Measurements from ENCODE around the gene TMEM201.
"Not testable (repeated sequence)": the region's sequence is repeated elsewhere in the genome, so short reads cannot be mapped to it uniquely, and the experiment has no call there.

The TMEM201 gene

DNA sequence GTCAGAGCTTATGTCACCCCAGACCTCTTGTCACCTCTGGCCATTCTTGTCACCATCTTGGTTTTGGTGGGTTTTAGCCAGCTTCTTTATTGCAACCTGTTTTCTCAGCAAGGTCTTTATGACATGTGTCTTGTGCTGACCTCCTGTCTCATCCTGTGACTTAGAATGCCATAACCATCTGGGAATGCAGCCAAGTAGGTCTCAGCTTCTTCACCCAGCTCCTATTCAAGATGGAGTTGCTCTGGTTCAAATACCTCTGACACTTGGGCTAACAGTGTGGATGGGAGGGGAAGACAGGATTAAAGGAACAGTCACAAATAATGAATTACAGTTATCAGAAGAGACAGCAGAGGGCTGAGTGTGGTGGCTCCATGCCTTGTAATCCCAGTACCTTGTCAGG lies 32.3 kb downstream of the TMEM201 start:
- peak; percentile 23 for DNase-seq (ENCODE audit: low read depth)

DNA sequence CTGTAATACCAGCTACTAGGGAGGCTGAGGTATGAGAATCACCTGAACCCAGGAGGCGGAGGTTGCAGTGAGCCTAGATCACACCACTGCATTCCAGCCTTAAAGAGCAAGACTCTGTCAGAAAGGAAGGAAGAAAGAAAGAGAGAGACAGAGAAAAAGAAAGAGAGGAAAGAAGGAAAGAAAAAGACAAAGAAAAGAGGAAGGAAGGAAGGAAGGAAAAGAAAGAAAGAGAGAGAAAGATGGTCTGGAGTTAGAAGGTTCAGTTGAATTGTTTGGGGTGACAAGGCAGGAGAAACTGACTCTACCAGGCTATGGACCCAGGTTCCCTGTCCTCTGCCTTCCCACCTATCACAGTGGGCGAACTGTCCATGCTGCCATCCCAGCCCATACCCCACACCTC lies 35.4 kb downstream of the TMEM201 start:
- no peak for DNase-seq (ENCODE audit: low read depth)

DNA sequence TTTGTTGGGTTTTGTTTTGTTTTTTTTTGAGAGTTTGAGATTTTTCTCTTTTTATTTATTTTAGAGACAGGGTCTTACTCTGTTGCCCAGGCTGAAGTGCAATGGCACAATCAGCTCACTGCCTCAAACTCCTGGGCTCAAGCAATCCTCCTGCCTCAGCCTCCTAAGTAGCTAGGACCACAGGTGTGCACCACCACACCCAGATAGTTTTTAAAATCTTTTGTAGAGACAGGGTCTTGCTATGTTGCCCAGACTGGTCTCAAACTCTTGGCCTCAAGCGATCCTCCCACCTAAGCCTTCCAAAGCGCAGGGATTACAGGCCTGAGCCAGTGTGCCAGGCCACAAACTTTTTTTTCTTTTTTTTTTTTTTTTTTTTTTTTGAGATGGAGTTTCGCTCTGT lies 36.3 kb downstream of the TMEM201 start:
- not testable (repeated sequence) for DNase-seq (ENCODE audit: low read depth)

DNA sequence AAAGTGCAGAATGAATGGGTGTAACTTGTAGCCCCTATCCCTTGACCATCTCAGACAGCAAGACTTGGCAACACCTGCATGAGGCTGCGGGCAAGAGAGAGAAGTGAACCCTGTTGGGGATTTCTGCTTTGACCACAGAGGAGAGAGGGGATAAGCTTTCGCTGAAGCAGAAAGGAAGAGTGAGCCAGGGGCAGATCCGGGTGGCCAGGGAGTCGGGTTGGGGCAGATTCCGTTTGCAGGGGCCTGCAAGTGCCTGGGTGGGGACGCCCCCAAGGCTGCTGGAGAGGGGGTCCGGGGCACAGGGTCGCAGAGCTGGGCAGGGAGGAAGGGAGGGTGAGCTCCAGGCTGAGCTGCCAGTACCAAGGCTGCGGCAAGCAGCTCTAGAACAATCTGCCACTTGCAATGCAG lies 37.5 kb downstream of the TMEM201 start:
- no peak for DNase-seq (ENCODE audit: low read depth)

DNA sequence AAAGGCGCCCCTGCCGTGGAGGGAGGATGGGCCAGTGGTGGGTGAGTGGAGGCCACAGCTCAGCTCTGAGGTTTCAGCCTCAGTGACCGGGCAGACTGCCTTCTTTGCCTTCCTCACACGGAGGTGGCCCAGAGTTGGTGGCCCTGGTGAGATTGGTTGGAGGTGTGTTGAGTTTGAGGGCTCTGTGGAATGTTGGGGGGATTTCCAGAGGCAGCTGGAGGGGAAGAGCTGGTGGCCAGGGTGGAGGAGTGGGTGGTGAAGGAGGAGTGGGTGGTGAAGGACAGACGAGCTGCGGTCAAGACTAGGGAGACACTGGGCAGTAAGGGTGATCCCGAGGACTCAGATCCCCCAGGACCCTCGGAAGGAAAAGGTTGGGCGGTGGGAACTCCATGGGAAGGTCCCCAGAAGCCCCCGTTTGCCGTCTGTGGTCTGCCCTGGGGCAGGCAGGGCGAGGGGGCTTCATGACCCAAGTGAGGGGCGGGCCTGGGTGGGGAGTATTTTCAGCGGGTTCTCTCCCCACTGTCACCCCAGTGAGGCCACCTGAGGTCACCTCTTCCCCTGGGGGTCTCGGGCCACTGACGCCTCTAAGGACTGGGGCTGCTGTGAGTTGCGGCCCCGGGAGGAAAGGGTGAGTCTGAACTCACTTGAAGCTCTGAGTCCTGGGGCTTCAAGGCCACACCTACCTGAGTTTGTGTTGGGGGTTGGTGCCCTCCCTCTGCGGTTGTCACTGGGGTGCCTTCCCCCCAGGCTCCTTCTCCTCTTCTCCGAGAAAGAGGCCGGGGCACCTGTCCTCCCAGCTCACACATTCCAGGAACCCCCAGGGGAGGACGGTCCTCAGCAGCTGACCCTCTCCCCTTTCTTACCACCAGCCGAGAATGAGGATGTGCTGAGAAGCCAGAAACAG lies 40.1 kb downstream of the TMEM201 start:
- no peak for DNase-seq (ENCODE audit: low read depth)

DNA sequence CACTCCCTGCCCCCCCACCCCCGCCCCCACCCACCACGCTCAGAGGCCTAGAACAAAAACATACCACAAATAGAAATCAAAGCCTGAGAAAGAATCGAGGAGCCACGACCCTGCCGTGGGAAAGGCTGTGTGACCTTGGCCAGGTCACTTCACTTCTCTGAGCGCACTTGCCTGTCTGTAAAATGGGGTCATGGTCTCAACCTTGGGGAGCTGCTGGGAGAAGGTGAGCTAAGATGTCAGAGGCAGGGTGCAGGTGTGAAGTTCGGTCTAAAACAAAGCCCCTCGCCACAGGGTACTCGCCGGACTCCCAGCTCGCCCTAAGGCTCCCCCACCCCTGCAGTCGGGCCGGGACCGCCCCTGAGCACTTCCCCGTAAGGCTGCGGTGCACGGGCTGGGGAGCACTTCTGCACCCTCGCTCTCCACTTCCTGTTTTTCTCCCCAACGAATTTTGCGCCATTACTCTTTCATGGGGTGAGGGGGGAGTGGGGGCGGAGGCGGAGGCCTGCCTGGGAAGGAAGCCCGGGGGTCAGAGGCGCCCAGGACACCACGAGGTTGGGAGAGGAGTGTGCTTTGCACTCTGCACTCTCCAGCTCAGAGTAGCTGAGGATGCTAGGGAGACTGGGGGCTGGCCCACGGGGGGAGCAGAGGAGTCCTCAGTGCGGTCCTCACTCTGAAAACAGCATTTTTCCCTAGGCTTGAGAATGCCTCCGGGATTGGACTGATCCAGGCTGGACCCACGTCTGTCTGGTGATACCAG lies 40.9 kb downstream of the TMEM201 start:
- DNase-seq (ENCODE audit: low read depth), result no peak

DNA sequence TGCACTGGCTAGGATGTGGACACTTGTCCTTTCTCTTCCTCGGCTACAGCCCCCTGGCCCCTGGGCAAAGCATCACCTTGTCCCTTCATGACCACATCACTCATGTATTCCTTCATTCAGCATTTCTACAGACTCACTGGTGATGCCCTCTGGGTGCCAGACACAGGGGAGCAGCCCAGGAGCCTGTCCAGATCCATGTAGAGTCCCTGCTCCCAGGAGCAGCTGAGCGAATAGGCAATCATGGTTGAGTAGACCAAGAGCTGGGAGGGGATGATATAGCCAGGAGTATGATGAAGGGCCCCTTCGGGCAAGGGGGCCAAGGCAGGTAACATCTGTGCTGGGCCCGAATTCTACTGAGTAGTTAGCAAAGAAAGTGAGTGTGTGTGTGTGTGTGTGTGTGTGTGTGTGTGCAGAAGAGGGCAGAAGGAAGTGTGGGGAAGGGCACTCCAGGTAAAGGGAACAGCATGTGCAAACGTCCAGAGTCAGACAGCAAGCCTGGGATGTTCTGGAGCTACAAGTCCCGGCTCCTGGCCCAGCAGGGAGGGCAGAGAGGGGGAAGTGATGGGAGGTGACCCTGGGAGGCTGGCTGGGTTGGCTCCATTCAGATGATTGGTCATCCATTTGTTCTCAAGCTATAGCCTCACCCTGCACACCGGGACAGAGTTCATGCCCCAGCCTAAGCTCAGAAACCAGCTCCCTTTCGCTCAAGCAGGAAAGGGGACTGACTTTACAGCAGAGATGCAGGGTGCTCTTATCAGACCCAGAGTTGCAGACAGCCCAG lies 41.8 kb downstream of the TMEM201 start:
- DNase-seq (ENCODE audit: low read depth), result no peak

DNA sequence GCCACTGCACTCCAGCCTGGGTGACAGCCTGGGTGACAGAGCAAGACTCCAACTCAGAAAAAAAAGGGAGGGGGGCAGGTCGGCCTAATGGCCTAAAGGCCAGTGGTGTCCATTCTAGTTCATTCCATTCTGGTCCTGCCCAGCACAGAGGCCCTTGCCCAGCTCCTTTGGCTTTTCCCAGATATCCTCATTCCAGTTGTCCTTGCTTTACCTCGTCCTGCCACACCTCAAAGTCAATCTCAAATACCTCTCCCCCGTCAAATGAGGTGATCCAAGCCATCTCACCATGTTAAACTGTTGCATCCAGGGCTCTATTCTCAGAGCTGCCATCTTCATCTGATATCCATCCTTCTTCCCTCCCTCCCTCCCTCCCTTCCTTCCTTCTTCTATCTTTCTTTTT lies 42.9 kb downstream of the TMEM201 start:
- DNase-seq (ENCODE audit: low read depth), result no peak

DNA sequence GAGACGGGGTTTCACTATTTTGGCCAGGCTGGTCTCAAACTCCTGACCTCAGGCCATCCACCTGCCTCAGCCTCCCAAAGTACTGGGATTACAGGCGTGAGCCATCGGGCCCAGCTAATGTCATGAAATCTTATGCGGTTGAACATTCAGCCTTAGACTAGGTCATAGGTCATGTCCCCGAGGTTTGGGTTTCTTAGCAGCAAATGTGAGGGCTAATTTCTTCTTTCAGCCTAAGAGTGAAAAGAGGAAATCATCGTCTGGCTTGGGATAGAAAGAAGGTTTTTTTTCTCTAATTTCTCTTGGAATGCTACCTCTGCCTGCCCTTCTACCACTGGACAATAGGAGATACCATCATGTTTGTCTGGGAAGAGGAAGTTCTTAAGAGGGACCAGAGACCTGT lies 44.8 kb downstream of the TMEM201 start:
- DNase-seq (ENCODE audit: low read depth), result no peak

DNA sequence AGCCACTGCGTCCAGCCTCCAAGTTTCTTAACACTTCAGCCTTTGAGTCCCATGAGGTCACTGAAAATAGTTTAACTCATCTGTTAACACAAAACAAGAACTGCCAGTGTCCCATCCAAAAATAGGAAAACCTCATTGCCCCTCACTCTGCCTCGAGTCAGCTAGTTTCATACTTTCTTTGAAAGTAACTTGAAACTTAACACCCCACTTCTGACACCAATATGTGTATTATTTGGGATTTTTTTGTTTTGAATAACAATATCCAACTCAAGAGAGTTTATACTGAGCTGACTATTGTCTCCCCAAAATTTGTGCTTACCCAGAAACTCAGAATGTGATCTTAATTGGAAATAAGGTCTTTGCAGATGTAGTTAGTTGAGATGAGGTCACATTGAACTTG lies 45.9 kb downstream of the TMEM201 start:
- DNase-seq (ENCODE audit: low read depth), result no peak

DNA sequence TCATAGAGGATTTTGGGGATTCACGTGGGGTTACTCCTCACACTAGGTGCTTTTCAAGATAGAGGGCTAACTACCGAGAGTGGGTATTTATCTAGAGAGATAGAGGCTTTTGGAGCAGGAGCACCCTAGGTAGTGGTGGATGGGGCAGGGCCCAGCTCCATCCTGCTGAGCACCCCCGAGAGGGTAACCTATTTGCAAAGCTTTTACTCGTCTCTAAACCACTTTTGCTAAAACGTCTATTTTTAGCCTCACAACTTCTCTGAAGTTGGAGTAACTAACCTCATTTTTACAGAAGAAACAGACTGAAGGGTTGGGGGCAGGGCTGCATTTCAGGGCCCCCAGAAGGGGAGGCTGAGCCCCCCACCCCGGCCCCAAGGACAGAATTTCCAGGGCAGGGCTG lies 50.5 kb downstream of the TMEM201 start:
- DNase-seq (ENCODE audit: low read depth), result no peak

DNA sequence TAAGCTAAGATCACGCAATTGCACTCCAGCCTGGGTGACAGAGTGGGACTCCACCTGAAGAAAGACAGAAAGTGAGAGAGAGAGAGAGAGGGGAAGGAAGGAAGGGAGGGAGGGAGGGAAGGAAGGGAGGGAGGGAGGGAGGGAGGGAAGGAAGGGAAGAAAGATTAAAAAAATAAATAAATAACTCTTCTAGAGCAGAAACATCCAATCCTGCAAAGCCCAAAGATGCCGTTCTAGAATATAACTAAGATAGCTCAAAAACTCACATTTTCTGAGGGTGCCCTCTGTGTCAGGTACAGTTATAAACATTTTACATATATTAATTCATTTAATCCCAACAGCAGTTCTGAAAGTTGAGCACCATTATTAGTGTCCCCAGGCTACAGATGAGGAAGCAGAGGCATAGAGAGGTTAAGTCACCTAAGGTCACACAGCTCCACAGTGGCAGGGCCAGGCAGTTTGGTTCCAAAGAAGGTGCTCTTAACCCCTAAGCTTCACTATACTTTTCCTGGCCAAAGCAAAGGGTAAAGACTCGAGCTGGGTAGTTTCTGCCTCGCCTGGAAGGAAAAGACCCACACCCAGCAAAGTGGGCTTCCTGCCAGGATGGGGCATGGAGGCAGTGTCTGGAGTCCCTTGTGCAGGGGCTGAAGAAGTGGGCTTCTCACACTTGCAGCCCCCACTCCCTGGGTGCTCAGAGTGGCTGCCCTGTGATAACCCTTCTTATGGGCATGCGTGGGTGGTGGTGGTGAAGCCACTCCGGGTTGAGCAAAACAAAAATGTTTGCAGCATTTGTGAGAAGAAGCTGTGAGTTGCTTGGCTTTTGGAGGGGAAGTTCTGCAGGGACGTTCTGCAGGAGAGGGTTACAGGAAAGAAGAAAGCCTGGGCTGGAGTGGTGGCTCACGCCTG lies 54.9 kb downstream of the TMEM201 start:
- DNase-seq (ENCODE audit: low read depth), result no peak

DNA sequence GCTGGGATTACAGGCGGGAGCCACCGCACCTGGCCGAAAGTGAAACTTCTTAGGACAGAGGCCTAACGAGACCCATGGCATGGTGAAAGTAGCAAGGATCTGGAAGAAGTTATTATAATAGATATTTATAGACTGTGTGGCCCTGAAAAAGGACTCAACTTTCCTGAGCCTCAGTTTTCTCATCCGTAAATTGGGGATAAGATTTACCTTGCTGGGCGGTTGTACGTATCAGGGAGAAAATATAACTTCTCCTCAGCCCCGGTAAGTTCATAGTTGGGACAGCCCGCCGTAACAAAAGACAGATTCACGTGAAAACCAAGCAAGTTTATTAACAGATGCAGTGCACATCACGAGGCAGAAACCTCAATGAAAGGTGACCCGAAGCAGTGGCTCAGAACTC lies 57.3 kb downstream of the TMEM201 start:
- DNase-seq (ENCODE audit: low read depth), result no peak

DNA sequence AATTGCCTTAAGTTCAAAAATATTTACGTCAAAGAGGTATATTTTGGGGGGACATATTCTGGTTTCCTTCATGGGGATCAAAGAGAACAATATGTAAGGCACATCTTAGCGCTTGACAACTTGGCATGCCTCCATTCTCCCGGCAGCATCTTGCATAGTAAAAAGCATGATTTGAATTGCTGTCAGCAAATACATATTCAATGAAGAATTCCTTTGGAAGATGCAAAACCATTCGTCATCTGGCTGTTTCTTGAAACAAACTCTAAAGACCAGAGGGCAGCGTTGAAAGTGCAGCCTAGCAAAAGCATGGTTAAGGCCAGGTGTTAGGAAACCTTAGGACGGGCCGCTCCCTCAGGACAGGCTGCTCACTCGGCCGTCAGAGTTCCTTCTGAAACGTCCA lies 59.5 kb downstream of the TMEM201 start:
- no peak for DNase-seq (ENCODE audit: low read depth)

DNA sequence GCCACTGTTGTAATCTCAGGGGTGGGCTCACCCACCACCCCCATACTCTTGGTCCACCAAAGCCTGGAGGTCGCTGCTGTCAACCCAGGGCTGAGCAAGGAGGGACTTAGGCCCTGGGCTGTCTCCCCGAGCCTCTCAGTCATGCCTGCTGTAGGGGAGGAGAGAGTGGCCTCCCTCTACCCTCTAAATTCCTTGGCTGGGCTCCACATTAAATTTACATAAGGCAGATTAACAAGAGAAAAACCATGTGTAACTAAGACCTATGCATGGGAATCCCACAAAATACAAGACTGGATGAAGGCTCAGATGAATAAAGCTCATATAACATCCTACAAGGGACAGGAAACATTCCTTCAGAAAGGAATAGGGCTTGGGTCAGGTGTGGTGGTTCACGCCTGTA lies 61.1 kb downstream of the TMEM201 start:
- no peak for DNase-seq (ENCODE audit: low read depth)

DNA sequence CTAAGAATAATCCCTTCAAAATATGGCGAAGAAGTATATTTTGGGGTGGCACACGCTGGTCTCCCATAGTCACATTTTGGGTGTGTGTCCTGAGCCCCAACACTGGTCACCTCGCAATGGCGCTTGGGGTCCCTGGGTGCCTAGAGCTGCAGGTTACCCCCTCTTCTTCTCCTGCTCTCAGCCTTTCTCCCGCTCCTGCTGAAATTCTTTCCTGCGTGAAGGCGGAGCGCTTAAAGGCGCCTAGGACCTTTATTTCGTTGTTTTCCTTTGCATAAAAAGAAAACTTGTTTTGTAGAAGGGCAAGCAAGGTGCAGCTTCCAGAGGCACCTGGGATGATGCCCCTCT lies 62.5 kb downstream of the TMEM201 start:
- no peak for DNase-seq (ENCODE audit: low read depth)

DNA sequence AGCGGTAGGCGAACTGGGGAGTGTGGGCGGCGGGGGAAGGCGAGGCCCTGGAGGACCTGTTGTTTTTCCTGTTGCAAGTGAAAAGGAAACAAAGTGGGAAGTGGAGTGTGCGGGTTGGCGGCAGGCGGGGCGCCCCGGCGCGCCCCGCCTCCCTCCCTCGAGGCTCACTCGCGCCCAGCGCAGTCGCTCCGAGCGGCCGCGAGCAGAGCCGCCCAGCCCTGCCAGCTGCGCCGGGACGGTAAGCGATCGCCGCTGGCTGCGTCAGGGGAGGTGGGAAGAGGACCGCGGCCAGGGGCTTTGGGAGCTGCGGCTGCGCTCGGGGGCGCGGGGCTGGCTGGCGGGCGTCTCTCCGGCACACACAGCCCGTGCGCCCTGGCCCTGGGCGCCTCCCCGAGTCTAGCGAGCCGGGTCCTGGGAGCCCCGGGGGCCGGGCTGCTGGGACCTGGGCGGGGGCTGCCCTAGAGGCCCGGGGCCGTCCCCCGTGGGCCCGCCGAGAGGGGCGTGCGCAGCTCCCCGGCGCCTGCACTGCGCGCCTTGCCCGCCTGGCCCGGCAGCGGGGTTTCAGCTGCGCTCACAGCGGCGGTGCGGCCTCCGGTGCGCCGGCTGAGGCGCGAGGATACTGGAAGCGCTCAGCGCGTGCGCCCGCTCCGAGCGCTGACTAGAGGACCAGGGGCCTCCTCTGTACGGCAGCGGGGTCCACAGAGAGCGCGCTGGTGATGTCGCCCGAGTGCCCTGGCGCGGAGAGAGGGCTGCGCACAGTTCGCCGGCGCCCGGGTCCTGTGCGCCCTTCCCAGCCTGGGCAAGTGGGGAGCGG lies 63.1 kb downstream of the TMEM201 start, which contains the start of gene PIK3CD:
Gene PIK3CD, plus strand, starts transcription at position 167 of the 814 bp plus-strand sequence. CDS start 58,725 bp downstream, outside the sequence.
- peak; percentile 60 for DNase-seq (ENCODE audit: low read depth)

DNA sequence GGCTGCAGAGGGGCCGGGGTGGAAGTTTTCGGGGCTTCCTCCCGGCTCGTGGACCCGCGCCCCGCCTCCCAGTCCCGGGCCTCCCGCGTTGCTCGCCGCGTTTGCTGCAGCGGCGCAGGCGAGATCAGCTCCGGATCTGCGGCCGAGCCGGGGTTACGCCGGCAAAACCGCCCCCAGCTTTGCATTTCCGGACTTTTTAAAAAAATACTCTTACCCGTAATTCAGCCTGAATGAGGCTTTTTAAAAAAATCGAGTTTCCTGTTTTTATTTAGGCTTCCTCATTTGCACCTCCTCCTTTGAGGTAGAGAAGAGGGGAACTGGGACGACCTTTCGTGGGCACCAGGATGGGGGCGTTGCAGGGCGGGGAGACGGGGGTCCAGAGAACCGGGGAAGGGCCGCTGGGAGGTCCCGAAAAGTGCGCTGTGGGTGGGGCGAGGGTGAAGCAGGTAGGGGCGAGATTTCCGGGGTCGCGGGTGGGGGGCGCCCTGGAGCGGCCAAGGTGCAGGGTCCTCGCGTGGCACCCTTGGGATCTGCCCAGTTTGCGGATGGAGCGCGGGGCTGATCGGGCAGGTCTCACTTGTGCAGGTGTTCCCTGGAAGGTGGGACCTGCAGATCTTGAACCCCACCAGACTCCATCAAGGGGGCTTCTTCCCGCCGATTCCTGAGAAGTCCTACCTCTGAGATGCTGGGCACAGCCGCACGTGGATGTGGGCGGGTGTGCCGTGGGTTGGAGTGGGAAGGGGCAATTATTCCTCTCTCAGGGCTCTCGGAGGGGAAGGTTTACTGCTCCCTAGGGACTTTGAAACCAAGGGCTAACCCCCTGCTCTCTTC lies 63.9 kb downstream of the TMEM201 start:
- DNase-seq (ENCODE audit: low read depth), result peak; percentile 46

DNA sequence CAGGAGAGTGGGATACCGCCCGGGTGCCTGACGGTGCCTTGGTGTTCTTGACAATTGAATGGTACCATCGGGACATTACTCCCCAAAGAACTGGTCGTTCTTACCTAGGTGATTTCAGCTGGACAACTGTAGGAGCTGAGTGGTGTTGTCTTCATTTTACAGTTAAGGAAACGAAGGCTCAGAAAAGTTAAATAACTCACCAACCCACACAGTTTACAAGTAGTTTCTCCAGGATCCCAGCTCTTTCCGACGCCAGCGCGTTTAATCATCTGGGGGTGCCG lies 64.4 kb downstream of the TMEM201 start:
- no peak for DNase-seq (ENCODE audit: low read depth)

DNA sequence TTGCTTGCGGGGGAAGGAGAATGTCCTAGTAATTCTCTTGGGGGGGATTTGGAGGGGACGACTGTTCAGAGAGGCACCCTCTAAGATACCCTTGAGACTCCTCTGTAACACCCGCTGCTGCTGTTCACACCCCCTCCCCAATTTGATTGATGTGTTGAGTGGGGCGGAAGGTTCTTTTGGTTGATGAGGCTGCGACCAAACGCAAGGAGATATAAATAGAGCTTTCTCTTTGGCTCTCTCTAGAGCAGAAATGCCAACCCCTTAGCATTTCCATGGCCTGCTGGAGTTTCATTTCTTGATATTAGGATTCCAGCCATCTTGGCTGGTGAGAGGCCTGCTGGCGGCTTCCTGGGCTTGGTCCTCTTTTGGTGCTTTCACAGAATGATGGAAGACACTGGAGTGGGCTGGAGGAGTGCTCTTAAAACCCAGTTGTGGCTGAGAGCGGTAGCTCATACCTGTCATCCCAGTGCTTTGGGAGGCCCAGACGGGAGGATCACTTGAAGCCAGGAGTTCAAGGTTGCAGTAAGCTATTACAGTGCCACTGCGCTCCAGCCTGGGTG lies 64.9 kb downstream of the TMEM201 start:
- DNase-seq (ENCODE audit: low read depth), result no peak

Data from ELR (cell line).